Heart left ventricle (tissue), 16 donors: ENCODE results near the gene RIC8B. TPM values are rescaled to one million over a fixed set of nuclear protein-coding genes. Genes with fewer than 3 reads are reported as not detected.

Experiments
- ATAC-seq, 4 donors: fragments of 200-7000 bp; cut with Tn5 transposase; one replicate each; pipeline ENCODE4 v1.9.1; 2020 to 2022; ENCODE audit warnings: moderate library complexity in 4 of 4, mild to moderate bottlenecking in 3 of 4, moderate number of reproducible peaks in 1 of 4
- DNase-seq, 5 donors: peaks; one replicate each; pipeline ENCODE4 v3.0.0-alpha.2; 2020
- H3K27ac ChIP-seq, 12 donors: fragments of 200-600 bp; sonication (generic) in 4 of 12; one replicate each; pipeline versions ENCODE4 v1.5.0 to v1.8.0; 2016 to 2022; ENCODE audit warnings: mild to moderate bottlenecking in 2 of 12
- H3K27me3 ChIP-seq, 9 donors: fragments of 200-600 bp; sonication (generic) in 2 of 9; one replicate each; pipeline versions ENCODE4 v1.5.1 to v1.8.0; 2016 to 2022; ENCODE audit warnings: mild to moderate bottlenecking in 3 of 9
- H3K36me3 ChIP-seq, 9 donors: fragments of 200-600 bp; sonication (generic) in 2 of 9; one replicate each; pipeline versions ENCODE4 v1.5.0 to v1.8.0; 2018 to 2022; ENCODE audit warnings: mild to moderate bottlenecking in 2 of 9
- H3K4me1 ChIP-seq, 12 donors: fragments of 200-600 bp; sonication (generic) in 4 of 12; one replicate each; pipeline versions ENCODE4 v1.5.0 to v1.8.0; 2016 to 2022; ENCODE audit warnings: mild to moderate bottlenecking in 3 of 12
- H3K4me3 ChIP-seq, 12 donors: fragments of 200-600 bp; sonication (generic) in 4 of 12; one replicate each; pipeline versions ENCODE4 v1.5.0 to v1.8.0; 2017 to 2022; ENCODE audit warnings: mild to moderate bottlenecking in 9 of 12, moderate library complexity in 4 of 12
- H3K9me3 ChIP-seq, 12 donors: fragments of 200-600 bp; sonication (generic) in 4 of 12; one replicate each; pipeline versions ENCODE4 v1.5.0 to v1.8.0; 2016 to 2022; ENCODE audit warnings: mild to moderate bottlenecking in 1 of 12
- CTCF ChIP-seq, 12 donors: fragments of 200-600 bp; sonication (generic) in 4 of 12; IDR thresholded peaks; one replicate each; pipeline versions ENCODE4 v1.5.0 to v1.8.0; 2018 to 2022; ENCODE audit warnings: antibody characterized with exemption in 12 of 12, mild to moderate bottlenecking in 5 of 12
- POLR2A ChIP-seq, 2 donors: fragments of 450-650 bp; IDR thresholded peaks; one replicate each; pipeline ENCODE4 v1.6.1; 2017; ENCODE audit warnings: antibody characterized with exemption in 2 of 2, mild to moderate bottlenecking in 2 of 2, moderate library complexity in 2 of 2
- WGBS, 4 donors: extraction: QIAGEN DNeasy Blood & Tissue Kit in 2 of 4; methylation state at CpG; one replicate each; pipeline versions ENCODE4 v1.1.5 to v1.1.7; 2013 to 2018; 5-methylcytosine and 5-hydroxymethylcytosine counted together
- intact Hi-C, 10 donors: fragments of 100-400 bp; cut with DNase I; formaldehyde crosslinking; loops; one replicate each; pipeline versions ENCODE4 v1.11.1 to v1.14.2; 2022
- polyA plus RNA-seq, 2 donors: library from polyadenylated mRNA; stranded (reverse); fragments of 200-250 nt; gene quantifications; one replicate each; pipeline ENCODE4 v1.2.3, GENCODE V29; 2013
- total RNA-seq, 9 donors: library from RNA; depleted of rRNA in 2 of 9; stranded (reverse); fragments of >200 nt in 2 of 9; fragmentation: NEBNext Ultra II Directional in 3 of 9; extraction: Animal tissue kit (Norgen Biotek cat#: 25700) in 3 of 9; gene quantifications; one replicate each; pipeline versions ENCODE4 v1.1.0 to v1.2.4, GENCODE V29; 2016 to 2023
- donor health status: ischemic (EF 13 %, LVEDD 7.1; RV severe dilation, severe dysfunction).
- donor health status: healthy with polysubstance abuse.
- donor health status: DM: no; HTN: yes; CAD: no.
- donor health status: DM: no; HTN: no; CAD: no.
- donor health status: ischemic (EF 25% LVEDD 6.9; RV normal size, moderate dysfunction).
- donor health status: ischemic (EF 25% LVEDD 5.7; RV mildly dilated, moderate dysfunction).
- donor health status: healthy.
- donor health status: DM: yes; HTN: yes; CAD: no.
- donor health status: ischemic (EF 35%, LVEDD 5.7; RV mildly dilated, moderate dysfunction).
- donor health status: nonischemic (EF 11% LVEDD 7.7; RV severe dilation, severe dysfunction).
- donor health status: DM: yes; HTN: yes; CAD: no.
- donor health status: PGD.
- donor health status: ischemic (EF 29% LVEDD 5.4; RV normal size, mild dysfunction).
- donor health status: nonischemic (EF 23%, LVEDD 6.1; RV moderate dilation, normal function).

The RIC8B gene
- total and polyA plus RNA-seq, 11 donors, result 6.1 to 27.5 (median 22.7) TPM

GRCh38 chr12:106753526-106753925 lies 21.0 kb upstream of the RIC8B start:
- no peak for ATAC-seq
- WGBS, 4 donors, result 79 to 97% (median 85%) methylated on average over 7 of the region's 7 CpGs

GRCh38 chr12:106754331-106754730 lies 20.2 kb upstream of the RIC8B start:
- Histone ChIP-seq H3K27ac (no peak overlapping the region), H3K9me3 (no peaks in the 10 kb centered on the region), H3K4me1 (peaks cover 0 to 21% (median 5%) of the 10 kb centered on the region in 12 donors), H3K4me3 (no peak overlapping the region), H3K36me3 (no peaks in the 10 kb centered on the region), H3K27me3 (no peaks in the 10 kb centered on the region)
- intact Hi-C loops, result no loop called here
- WGBS, 4 donors, result 88 to 100% (median 98%) methylated on average over 1 of the region's 1 CpG
- DNase-seq, result no peak
- ATAC-seq, result no peak
- no peak for TF ChIP-seq POLR2A (IDR thresholded peaks at IDR 0.05)
- TF ChIP-seq CTCF (IDR thresholded peaks at IDR 0.05), result no peak

More at GRCh38 chr12:106753526-106753925, 21.0 kb upstream of the RIC8B start:
- Histone ChIP-seq H3K4me3 (no peak overlapping the region), H3K4me1 (peaks cover 0 to 13% (median 3%) of the 10 kb centered on the region in 12 donors), H3K36me3 (no peaks in the 10 kb centered on the region), H3K27me3 (no peaks in the 10 kb centered on the region), H3K27ac (no peak overlapping the region), H3K9me3 (no peaks in the 10 kb centered on the region)
- intact Hi-C loops, result no loop called here
- no peak for DNase-seq
- TF ChIP-seq CTCF (IDR thresholded peaks at IDR 0.05) (no peak), POLR2A (IDR thresholded peaks at IDR 0.05) (no peak)

GRCh38 chr12:106757623-106758348 lies 16.7 kb upstream of the RIC8B start:
- Histone ChIP-seq H3K9me3 (no peaks in the 10 kb centered on the region), H3K4me3 (no peak overlapping the region), H3K4me1 (peaks cover 0 to 35% (median 13%) of the 10 kb centered on the region in 12 donors), H3K27ac (peak overlapping the region in 6 of 12 donors; percentile 3 to 27 (median 23)), H3K36me3 (no peaks in the 10 kb centered on the region), H3K27me3 (no peaks in the 10 kb centered on the region)
- intact Hi-C loops, result no loop called here
- DNase-seq (no peak), ATAC-seq (peak; percentile 16 to 87 (median 66))
- WGBS, 4 donors, result 78 to 81% (median 79%) methylated on average over 6 of the region's 6 CpGs
- TF ChIP-seq CTCF (IDR thresholded peaks at IDR 0.05), result no peak
- no peak for TF ChIP-seq POLR2A (IDR thresholded peaks at IDR 0.05)

- no peaks in the 10 kb centered on the region for H3K36me3 ChIP-seq
- TF ChIP-seq POLR2A (IDR thresholded peaks at IDR 0.05) (no peak), CTCF (IDR thresholded peaks at IDR 0.05) (no peak)
- intact Hi-C loops, result no loop called here
- peaks cover 0 to 35% (median 13%) of the 10 kb centered on the region in 12 donors for H3K4me1 ChIP-seq
- no peak overlapping the region for H3K4me3 ChIP-seq
- H3K9me3 ChIP-seq, result no peaks in the 10 kb centered on the region
- DNase-seq (no peak), ATAC-seq (peak in 1 of 4 donors; percentile 15)
- H3K27me3 ChIP-seq, result no peaks in the 10 kb centered on the region
- WGBS, 4 donors, result 68 to 83% (median 77%) methylated on average over 7 of the region's 7 CpGs
- peak overlapping the region in 7 of 12 donors; percentile 0 to 37 (median 13) for H3K27ac ChIP-seq
Measured at GRCh38 chr12:106758349-106759110, 16.0 kb upstream of the RIC8B start.
